HG02798 (cell line): ENCODE results near the gene ETS1.

ENCODE experiments used
- ATAC-seq: cut with Tn5 transposase; IDR thresholded peaks from one replicate; pipeline ENCODE4 v1.9.1; 2021; ENCODE audit warnings: mild to moderate bottlenecking; ENCODE audit not compliant: unreplicated experiment, poor library complexity

The ETS1 gene

DNA sequence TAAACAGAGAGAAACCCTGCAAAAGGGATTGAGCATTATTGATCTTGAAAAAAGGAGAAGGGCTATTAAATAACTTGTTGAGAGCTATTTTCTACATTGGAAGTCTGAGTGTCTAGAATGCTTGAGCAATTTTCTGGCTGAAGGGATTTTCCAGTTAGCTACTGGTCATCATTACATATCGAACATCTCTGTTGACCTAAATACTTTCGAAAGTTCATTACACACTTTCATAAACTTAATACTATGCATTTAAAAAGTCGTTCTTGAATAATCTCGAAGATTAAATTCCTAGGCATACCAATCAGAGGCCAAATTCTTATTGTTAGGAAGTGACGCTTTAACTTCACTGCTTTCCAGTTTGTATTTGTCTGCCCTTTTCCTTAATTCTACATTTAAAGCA is 13.7 kb downstream of the ETS1 start:
- no peak for ATAC-seq

DNA sequence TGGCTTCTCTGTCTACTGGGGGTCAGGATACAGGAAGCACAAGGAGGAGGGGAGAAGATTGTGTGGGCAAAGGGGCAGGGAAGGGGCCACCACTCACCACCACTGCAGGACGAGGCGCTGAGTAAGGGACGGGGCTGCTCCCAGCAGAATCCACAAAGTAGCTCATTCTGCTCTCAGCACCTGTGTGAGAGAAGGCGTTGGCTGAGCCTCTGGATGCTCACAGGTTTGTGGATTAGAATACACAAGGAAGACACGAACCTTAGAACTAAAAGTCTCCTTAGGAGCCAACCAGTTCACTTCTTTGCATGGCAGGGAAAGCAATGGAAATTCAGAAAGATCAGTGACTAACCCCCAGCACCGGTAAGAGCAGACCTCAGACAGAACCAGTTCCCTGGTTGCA is 14.4 kb downstream of the ETS1 start:
- ATAC-seq, result no peak

DNA sequence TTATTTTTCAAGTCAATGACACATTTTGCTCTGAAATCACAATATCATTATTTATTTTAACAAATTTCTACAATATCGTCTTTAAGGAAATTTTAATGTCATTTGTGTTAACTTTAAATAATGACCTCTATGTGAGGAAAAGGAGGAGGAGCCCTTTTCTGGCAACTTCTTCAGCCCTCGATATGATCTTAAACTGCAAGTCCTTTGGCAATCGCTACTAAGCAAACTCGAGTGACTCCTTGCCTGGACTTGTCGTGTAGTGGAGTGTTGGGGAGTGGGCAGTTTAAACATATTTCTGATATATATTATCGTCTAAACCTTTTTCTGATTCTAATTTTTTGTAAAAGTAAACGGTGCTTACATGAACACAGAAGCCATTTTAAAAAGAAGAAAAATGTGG is 16.7 kb downstream of the ETS1 start:
- ATAC-seq, result no peak

DNA sequence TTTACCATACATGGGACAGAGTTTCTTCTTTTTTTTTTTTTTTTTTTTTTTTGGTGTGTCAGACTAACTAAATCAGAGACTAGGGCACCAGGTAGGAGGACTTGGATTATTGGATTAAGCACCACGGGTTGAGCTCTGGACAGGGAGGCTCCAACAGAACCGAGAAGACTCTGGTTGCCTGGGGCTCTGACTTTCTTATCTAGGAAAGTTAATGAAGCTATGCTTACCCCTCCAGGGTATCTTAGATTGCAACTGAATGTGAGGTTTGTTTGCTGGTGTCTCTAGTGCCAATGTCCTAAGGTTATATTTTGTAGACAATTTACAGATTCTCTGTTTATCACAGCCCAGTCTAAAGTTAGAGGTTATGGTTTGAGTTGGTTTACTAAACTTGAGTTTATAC is 18.1 kb downstream of the ETS1 start:
- ATAC-seq, result no peak

DNA sequence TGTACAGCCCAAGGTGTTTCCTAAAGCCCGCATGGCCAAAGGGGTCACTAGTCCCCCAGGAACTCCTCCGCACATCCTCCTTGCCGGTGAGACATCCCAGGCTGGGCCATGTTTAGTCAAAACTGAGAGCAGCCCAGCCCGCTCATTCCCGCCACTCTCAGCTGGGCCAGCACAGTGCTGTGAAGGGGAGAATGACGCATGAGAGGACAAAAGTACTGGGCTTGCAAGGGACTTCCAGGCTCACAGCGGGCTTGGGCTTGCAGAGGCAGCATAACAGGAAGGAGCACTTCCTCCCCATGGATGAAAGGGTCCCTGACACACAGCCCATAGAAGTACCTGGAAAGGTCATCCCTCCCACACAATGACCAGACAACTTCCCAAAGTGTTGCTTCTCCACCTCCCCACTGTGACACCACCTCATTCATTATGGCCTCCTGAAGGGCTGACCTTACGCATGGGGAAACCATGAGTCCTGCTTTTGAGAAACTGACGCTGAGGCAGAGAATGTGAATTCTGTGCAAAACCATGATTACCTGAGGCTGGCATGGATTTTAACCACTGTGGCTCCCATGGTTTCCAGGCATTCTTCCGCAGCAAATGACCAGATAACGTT is 19.1 kb downstream of the ETS1 start:
- no peak for ATAC-seq

DNA sequence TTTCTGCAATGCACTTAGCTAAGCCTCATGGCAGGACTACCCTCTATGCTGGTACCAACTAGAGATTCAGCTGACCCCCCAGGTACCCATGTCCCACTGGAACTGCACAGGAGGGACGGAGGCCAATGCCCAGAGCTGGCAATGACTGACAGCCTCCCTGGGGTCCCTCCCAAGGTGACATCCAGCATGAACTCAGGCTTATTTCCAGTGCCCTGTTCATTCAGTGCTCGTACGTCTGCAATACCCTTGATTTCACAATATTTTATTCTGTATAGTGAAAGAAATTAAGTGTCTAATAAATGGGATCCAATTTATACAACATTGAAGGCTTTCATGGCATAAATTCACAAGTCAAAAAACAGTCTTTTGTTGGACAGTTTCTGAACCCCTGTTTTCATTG is 20.2 kb downstream of the ETS1 start:
- no peak for ATAC-seq

DNA sequence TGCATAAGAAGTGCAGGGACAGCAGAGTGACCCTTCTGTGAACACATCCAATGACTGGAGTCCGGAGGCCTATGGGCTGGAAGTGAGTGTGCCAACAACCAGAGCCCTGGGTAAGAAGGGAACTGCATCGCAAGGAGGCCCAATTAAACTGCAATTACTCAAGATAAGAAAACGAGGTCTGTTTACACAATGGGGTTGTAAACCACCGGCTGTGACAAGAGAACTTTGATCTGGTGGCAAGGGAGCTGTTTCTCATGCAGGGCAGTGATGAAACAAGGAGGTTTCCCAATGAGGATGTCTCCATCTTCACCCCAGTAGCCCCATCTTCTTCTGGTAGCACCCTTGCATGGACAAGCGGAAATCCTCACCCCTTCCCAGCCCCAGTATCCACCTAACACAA is 21.5 kb downstream of the ETS1 start:
- ATAC-seq, result no peak

DNA sequence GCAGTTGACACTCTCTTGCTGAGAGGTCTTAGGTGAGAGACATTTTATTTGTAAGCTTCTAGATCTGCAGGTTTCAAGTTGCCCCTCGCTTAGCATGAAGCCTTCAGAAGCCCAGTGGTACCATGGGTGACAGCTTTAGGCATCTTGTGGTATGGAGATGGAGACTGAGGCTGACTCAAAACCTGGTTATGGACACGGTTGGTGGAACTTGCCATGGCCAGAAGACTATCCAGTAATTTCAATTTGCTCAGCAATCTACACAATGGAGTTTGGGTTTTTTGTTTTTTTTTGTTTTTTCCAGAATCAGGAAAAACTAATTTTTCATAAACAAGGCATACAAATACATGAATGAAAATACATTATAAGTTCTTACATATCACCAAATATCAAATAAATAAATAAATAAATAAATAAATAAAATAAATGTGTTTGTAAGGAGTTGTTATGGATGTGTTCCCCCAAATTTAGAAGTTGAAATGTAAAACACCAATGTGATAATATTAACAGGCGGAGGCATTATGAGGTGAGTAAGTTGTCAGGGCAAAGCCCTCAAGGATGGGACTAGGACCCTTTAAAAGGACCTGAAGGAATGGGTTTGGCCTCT is 22.6 kb downstream of the ETS1 start:
- ATAC-seq, result no peak

DNA sequence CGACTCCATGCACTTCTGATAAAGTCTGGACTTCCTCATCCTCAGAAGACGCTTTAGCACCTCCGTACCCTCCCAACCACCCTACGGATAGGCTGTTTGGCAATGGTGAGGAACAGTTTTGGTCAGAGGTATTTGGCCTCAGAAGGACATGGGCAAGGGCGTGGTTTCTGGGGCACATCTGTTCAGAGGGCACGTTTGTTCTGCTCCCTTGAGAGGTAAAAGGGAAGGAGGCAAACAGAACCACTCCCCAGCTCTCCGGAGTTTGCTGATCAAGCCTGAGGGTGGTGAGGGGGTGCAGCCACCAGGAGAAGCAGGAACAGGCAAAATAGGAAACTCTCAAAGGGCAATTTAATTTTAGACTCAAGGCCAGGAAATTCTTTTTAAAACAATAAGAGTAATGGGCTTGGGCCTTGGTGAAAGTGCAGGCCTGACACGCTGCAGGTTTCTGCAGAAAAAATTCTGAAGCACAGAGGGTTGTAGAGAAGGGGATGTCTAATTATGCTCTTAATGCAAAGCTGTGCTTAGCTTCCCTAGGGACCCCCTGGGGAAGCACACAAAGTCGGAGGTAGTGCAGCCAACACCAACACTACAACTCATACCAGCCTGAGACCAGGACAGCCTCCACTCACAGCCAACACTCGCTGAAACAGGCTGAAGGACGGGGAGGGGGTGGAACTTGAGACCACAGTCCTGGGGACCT is 23.3 kb downstream of the ETS1 start:
- no peak for ATAC-seq

DNA sequence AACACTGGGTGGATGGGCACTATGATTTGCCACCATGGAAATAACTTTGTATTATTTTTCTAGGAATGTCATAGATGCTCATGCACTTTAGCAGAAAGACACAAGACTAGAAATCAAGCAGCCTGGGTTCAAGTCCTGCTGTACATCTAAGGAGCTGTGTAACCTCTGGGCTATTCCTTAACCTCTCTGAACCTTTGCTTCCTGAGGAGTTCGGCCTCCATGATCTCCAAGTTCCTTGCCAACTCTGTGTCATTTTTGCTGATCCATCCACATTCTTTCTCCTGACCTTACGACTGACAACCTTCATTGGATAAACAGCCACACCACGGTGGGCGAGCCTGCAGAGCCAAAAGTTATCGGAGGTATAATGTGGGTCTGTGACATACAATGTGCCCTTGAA is 24.1 kb downstream of the ETS1 start:
- no peak for ATAC-seq

DNA sequence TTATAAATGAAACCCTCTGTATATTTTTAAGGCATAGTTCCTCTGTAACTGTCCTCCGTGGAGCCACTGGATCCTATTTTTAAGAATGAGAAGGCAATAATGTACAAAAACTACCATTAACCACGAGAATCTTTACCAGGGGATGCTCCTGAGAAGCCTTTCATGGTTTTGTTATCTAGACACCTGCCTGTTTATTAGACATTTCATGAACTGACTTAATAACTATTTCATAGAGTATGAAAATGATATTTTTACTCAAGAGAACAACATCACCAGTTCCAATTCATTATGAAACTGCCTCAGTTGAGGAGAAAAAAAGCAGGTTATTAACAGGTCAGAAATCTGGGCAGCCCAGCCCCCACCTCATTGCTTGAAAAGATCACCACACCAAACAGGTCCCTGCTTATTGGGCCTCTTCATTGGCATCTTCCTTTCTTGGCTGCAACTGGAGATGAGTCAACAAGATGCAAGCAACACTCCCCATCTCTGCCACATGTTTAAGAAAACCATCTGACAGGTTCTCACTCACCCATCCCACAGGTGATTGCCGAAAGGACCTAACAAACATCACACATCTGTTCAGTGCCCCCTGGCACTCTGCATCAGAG is 27.8 kb downstream of the ETS1 start:
- no peak for ATAC-seq

DNA sequence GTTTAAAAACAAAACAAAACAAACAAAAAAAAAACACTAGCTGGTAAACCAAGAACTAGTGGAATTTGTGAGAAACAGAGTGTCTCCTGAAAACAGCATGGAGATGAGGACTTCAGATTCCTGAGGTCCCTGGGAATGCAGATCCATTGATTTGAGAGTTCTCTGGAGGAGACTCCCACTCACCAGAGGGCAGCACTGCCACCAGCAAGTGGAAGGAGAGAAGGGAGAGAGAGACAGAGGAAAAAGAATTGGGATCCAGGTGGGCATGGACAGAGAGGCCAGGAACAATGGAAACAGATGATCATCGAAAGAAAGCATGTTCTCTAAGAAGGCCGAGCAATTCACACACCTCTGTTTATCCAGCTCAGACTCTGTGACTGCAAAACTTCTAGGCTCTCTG is 31.8 kb downstream of the ETS1 start:
- ATAC-seq, result no peak

DNA sequence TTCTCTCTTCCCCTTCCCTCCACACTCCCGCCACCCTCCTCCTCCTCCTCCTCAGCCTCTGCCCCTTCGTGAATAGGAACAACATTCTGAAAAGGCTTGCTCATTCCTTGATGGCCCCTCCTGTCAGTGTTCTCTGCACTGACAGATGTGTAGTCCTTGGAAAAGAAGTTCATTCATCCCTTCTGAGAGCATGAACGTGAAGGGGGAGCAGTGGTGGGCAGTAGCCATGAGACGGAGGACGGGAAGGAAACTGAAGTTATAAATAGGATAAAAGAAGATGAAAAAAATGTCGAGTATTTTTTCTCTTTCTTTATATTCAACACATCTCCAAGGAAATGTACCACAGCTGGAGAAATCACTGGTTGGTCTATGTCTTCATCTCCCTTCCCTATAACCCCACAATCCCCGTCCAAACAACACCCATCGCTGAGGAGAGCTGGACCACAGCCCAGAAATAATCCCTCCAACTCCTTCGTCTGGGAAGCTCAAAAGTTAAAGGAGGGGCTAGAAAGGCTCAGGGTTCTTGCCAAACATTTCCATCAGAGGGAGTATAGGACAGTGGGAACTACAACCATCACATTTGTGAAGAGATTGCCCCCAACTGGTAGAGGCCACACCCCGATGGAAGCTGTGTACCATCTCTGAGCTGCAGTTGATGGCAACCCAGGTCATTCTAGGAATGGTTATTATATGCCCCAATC is 33.5 kb downstream of the ETS1 start:
- no peak for ATAC-seq

DNA sequence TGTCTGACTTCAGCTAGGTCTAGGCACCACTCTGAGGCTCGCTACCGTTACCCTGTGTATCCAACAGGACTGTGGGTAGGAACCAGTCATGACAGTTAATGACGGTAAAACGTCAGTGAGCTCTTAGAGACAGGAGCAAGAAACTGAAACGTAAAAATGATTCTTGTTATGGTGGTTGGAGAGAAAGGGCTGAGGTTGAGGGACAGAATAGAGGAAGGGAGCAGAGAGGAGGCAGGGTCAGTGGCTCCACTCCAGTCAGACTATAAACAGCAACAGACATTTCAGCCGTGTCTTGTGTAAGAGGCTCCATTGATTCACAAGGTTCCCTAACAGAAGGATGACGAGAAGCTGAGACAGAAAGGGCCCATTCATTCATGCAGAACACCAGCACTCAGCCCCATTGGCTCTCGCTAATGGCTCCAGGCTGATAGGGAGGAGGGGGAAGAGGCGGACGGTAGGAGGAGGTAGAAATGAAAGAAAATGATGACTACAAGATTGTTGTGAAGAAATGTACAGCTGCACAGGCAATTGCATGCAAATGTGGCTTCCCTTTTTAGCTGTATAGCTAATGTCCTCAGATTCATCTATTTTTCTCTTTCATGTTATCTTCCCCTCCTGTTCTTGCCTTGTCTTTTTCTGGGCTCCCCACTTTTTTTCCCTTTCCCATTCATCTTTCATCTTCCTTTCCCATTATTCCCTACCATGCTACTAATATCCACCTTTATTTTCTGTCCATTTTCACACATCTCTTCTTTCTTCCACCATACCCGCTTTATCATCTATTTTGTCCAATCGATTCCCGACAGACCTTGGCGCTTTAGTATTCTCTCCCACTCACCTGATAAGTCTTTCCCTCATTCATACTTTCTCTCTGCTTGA is 34.3 kb downstream of the ETS1 start:
- ATAC-seq, result peak; percentile 64

DNA sequence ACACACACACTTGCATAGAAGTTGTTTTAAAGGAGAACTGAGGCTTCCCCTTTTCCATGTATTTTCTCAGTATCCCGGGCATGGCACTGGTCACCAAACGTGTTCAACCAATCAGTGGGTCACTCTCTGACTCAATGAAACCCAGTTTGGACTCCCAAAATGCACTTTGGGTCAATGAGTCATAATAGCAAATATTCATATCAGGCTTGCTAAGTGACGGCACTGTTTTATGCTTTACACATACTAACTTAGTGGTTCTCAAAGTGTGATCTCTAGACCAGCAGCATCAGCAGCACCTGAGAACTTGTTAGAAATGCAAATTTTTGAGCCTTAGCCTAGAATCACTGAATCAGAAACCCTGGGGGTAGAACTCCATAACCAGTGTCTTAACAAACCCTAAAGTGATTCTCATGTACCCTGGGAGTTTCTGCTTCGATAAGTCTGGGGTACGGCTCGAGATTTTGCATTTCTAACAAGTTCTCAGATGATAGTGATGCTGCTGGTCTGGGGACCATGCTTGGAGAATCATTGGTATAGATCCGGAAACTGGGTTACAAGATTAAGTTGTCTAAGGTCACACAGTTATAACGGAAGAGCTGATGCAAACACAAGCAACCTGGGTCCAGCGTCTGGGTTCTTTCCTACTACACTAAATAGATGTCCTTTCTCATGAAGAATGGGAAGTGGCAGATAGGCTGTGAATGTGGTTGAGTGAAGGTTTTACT is 35.6 kb downstream of the ETS1 start:
- peak; percentile 66 for ATAC-seq

DNA sequence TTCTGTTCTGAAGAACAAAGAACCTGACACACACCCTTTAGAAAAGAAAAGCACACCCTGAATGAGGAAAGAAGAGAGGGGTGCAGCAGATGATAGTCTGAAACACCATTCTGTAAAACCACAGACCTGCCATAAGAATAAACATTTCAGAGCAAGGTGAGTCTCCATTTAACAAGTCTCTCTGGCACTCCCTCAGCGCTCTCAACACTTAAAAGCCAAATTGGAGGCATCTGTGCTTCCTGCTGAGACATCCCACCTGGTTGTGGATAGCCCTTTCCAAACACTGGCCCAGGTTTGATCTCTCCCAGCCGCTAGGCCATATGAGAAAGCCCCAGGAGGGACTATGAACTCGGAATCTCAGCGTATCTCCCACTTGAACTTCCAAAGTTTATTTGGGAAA is 36.3 kb downstream of the ETS1 start:
- ATAC-seq, result no peak

DNA sequence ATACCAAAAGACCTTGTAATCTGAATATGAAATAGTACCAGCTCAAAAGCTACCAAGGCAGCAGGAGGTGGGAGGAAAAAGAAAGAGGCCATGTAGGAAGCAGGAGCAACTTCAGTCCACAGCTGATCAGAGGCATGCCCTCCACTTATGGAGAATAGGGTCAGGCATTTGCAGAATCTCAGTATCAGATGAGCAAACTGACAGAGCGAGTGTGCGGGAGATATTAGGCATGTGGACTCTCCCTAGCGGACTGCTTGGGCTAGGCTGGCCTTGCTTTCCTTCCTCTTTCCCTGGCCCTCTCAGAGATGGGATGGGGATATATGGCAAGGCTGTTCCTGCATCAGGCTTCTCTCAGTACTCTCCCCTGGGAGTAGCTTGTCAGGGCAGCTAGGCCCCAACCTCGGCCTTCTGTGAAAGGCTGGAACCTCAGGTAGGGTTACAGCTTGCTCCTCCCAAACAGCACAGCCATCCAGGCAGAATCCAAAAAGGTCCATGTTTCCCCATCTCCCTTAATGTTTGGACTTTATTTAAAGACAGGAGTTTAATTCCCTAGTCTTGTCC is 37.0 kb downstream of the ETS1 start:
- ATAC-seq, result no peak

DNA sequence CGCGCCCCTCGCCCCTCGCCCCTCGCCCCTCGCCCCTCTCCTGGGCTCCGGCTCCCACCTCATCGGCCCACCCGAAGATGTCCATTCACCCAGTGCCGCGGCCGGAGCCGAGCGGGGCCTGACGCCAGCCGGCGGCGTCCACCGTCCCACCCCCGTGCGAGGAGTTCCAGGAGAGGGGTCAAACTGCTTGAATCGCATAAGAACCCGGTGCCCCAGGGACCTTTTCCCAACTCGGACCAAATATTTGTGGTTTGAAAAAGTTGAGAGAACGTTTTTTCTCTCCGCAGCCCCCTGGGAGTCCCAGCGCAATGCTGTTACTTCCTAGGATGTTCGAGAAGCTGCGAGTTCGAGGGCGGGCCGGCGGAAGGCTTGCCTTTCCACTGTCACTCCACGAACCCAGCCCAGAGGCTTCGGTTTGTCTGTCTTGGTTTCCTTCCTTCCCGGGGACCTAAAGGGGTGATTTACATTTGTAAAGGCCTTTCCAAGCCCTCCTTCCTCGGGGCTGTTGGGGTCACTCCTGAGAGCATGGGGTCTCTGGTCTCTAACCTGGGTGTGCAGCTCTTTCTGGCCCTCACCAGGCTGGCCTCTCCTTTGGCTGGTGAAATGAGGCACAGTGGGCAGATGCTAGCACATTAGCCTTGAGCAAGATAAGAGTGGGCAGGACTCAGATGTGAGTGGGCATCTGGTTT is 38.0 kb downstream of the ETS1 start:
- no peak for ATAC-seq
